Stomach smooth muscle (tissue), 2 donors: Measurements from ENCODE around the gene BMPER.

ENCODE experiments used
- H3K27ac ChIP-seq: one replicate; pipeline ENCODE4 v1.7.0; 2013; ENCODE audit warnings: mild to moderate bottlenecking, low read length, inconsistent platforms
- H3K27me3 ChIP-seq, 2 donors: one replicate each; pipeline ENCODE4 v1.7.0; 2013; ENCODE audit warnings: low read length in 2 of 2; ENCODE audit not compliant: insufficient read depth in 2 of 2, control insufficient read depth in 1 of 2
- H3K36me3 ChIP-seq, 2 donors: one replicate each; pipeline ENCODE4 v1.7.0; 2013; ENCODE audit warnings: low read length in 2 of 2; ENCODE audit not compliant: control insufficient read depth in 2 of 2, insufficient read depth in 2 of 2
- H3K4me1 ChIP-seq: one replicate; pipeline ENCODE4 v1.7.0; 2013; ENCODE audit warnings: low read length; ENCODE audit not compliant: control insufficient read depth, insufficient read depth
- H3K4me3 ChIP-seq, 2 donors: one replicate each; pipeline ENCODE4 v1.7.0; 2013; ENCODE audit warnings: low read length in 2 of 2
- H3K9ac ChIP-seq, 2 donors: one replicate each; pipeline ENCODE4 v1.7.0; 2013; ENCODE audit warnings: low read length in 2 of 2, mild to moderate bottlenecking in 1 of 2
- H3K9me3 ChIP-seq, 2 donors: one replicate each; pipeline ENCODE4 v1.7.0; 2013; ENCODE audit warnings: low read length in 2 of 2; ENCODE audit not compliant: control insufficient read depth in 2 of 2
- donor health status: healthy.
- donor health status: Pancreatic carcinoma.

Gene BMPER

GRCh38 chr7:34025600-34025999 is 120.3 kb downstream of the BMPER start:
- Histone ChIP-seq H3K9me3 (no peaks in the 10 kb centered on the region), H3K36me3 (no peaks in the 10 kb centered on the region), H3K4me1 (peaks cover 11% of the 10 kb centered on the region), H3K4me3 (peak overlapping the region in 1 of 2 donors; percentile 35), H3K27ac (peak overlapping the region; percentile 31), H3K27me3 (no peaks in the 10 kb centered on the region), H3K9ac (no peak overlapping the region)

GRCh38 chr7:34026481-34027190 is 121.3 kb downstream of the BMPER start:
- Histone ChIP-seq H3K27ac (no peak overlapping the region), H3K27me3 (no peaks in the 10 kb centered on the region), H3K4me1 (peaks cover 11% of the 10 kb centered on the region), H3K9ac (no peak overlapping the region), H3K36me3 (no peaks in the 10 kb centered on the region), H3K4me3 (no peak overlapping the region), H3K9me3 (no peaks in the 10 kb centered on the region)

GRCh38 chr7:34031156-34031555 is 125.8 kb downstream of the BMPER start:
- no peak overlapping the region for H3K27ac ChIP-seq
- peaks cover under 1% of the 10 kb centered on the region for H3K4me1 ChIP-seq
- no peak overlapping the region for H3K9ac ChIP-seq
- no peaks in the 10 kb centered on the region for H3K27me3 ChIP-seq
- H3K4me3 ChIP-seq: no peak overlapping the region
- H3K36me3 ChIP-seq: no peaks in the 10 kb centered on the region
- H3K9me3 ChIP-seq: no peaks in the 10 kb centered on the region

- Histone ChIP-seq H3K36me3 (no peaks in the 10 kb centered on the region), H3K4me3 (no peak overlapping the region), H3K27ac (no peak overlapping the region), H3K4me1 (peaks cover 12% of the 10 kb centered on the region), H3K9me3 (no peaks in the 10 kb centered on the region), H3K27me3 (no peaks in the 10 kb centered on the region), H3K9ac (no peak overlapping the region)
These were observed 129.4 kb downstream of the BMPER start for GRCh38 chr7:34034728-34035127.

- no peak overlapping the region for H3K27ac ChIP-seq
These were observed 130.9 kb downstream of the BMPER start for GRCh38 chr7:34036051-34036920.

GRCh38 chr7:34036972-34037792 is 131.8 kb downstream of the BMPER start:
- Histone ChIP-seq H3K4me1 (peaks cover 15% of the 10 kb centered on the region), H3K27ac (no peak overlapping the region), H3K36me3 (no peaks in the 10 kb centered on the region), H3K27me3 (no peaks in the 10 kb centered on the region), H3K9ac (no peak overlapping the region), H3K4me3 (no peak overlapping the region), H3K9me3 (no peaks in the 10 kb centered on the region)

More at GRCh38 chr7:34036051-34036920, 130.9 kb downstream of the BMPER start:
- Histone ChIP-seq H3K4me1 (peaks cover 12% of the 10 kb centered on the region), H3K9ac (no peak overlapping the region), H3K4me3 (no peak overlapping the region), H3K9me3 (no peaks in the 10 kb centered on the region), H3K27me3 (no peaks in the 10 kb centered on the region), H3K36me3 (no peaks in the 10 kb centered on the region)

- H3K36me3 ChIP-seq: no peaks in the 10 kb centered on the region
- H3K9ac ChIP-seq: no peak overlapping the region
- H3K4me3 ChIP-seq: no peak overlapping the region
- no peaks in the 10 kb centered on the region for H3K27me3 ChIP-seq
- peaks cover 15% of the 10 kb centered on the region for H3K4me1 ChIP-seq
- no peak overlapping the region for H3K27ac ChIP-seq
- H3K9me3 ChIP-seq: no peaks in the 10 kb centered on the region
These were observed 133.6 kb downstream of the BMPER start for GRCh38 chr7:34038816-34039470.

GRCh38 chr7:34041707-34042106 is 136.4 kb downstream of the BMPER start:
- Histone ChIP-seq H3K27me3 (no peaks in the 10 kb centered on the region), H3K27ac (no peak overlapping the region), H3K4me1 (peaks cover 15% of the 10 kb centered on the region), H3K9ac (no peak overlapping the region), H3K9me3 (no peaks in the 10 kb centered on the region), H3K4me3 (no peak overlapping the region), H3K36me3 (peaks cover 0 to 3% of the 10 kb centered on the region in 2 donors)

GRCh38 chr7:34042406-34042805 is 137.1 kb downstream of the BMPER start:
- Histone ChIP-seq H3K9ac (no peak overlapping the region), H3K27me3 (no peaks in the 10 kb centered on the region), H3K9me3 (no peaks in the 10 kb centered on the region), H3K4me1 (peaks cover 15% of the 10 kb centered on the region), H3K27ac (no peak overlapping the region), H3K36me3 (peaks cover 0 to 3% of the 10 kb centered on the region in 2 donors), H3K4me3 (no peak overlapping the region)
